ENCODE results near the gene MASP2. TPM values are rescaled to one million over a fixed set of nuclear protein-coding genes. Genes with fewer than 3 reads are reported as not detected.

MASP2 gene
- total and polyA plus RNA-seq, 9 of the 15 experiments (the other 6 are each of a cell fraction or from before 2014, with no cell fraction given): 0.01 to 0.23 (median 0.06) TPM; not detected in 3

GRCh38 chr1:10979483-10979920 lies 67.5 kb downstream of the MASP2 start (continued):
- TF ChIP-seq NKRF (IDR thresholded peaks at IDR 0.05; ENCODE audit: borderline replicate concordance) (no peak), KLF13 (tag; IDR thresholded peaks at IDR 0.05; ENCODE audit: borderline replicate concordance, low read depth) (no peak), STAT5B (CRISPR knock-in tag; IDR thresholded peaks at IDR 0.05) (no peak), GATAD2B (IDR thresholded peaks at IDR 0.05; ENCODE audit: borderline replicate concordance) (no peak), RAD51 (IDR thresholded peaks at IDR 0.05; ENCODE audit: borderline replicate concordance, low read depth) (no peak)

- ChIA-PET POLR2A (interaction anchor here (1.2 to 1.4 kb wide), 2 partner anchors 11 to 15 kb away, joined by 4 read pairs; no protein-coding TSS in a partner anchor), CTCF (ENCODE audit: low intra/inter-chr PET ratio) (no interaction called here)
- no peaks in the 10 kb centered on the region for H3K9me3 ChIP-seq (replicated peaks; ENCODE audit: control insufficient read depth, insufficient read depth, low read depth, low read length)
- no peaks in the 10 kb centered on the region for H3K9me1 ChIP-seq (ENCODE audit: control insufficient read depth, insufficient read depth, low read length)
- H3K9ac ChIP-seq (ENCODE audit: insufficient read depth in 1 of 2, low read depth in 2 of 2, low read length in 2 of 2): no peak overlapping the region
- in situ Hi-C loops (cut with MboI): no loop called here
- FAIRE-seq: no peak
- intact Hi-C loops (cut with micrococcal nuclease): no loop called here
- H3K27ac ChIP-seq (ENCODE audit: extremely low read depth, low read depth, low read length): no peak overlapping the region
- ATAC-seq: no peak
- peaks cover 63 to 87% of the 10 kb centered on the region in 2 experiments for H3K27me3 ChIP-seq (ENCODE audit: control insufficient read depth in 2 of 2, insufficient read depth in 2 of 2, low read length in 2 of 2)
- H3K4me2 ChIP-seq (ENCODE audit: insufficient read depth, low read length): no peak overlapping the region
- H4K20me1 ChIP-seq (replicated peaks; ENCODE audit: control insufficient read depth, insufficient read depth, low read length): no peaks in the 10 kb centered on the region; the same call in 1 of the 2 replicates
- DNase-seq (ENCODE audit: extremely low read depth in 1 of 4, low spot score in 3 of 4): no peak
- H2AFZ ChIP-seq (ENCODE audit: low read depth, low read length): no peak overlapping the region
- TF ChIP-seq GABPA (tag; conservative IDR thresholded peaks at IDR 0.05; ENCODE audit: low read depth) (no peak), PRDM10 (IDR thresholded peaks at IDR 0.05; ENCODE audit: partially characterized antibody) (peak; percentile 85)
- no TSS peak for BruUV-seq (replicated peaks)
- peaks cover 0 to 8% of the 10 kb centered on the region in 2 experiments; a peak in 1 of 5 replicates for H3K4me1 ChIP-seq (replicated peaks in 1 of 2; ENCODE audit: control insufficient read depth in 2 of 2, insufficient read depth in 2 of 2, low read length in 2 of 2)
- no peaks in the 10 kb centered on the region for H3K36me3 ChIP-seq (ENCODE audit: control insufficient read depth, insufficient read depth, low read length)
- 2% methylated on average over 4 of the region's 4 CpGs for WGBS (ENCODE audit: insufficient coverage, low coverage, missing lambda C conversion rate)
- no peaks in the 10 kb centered on the region for H3K79me2 ChIP-seq (ENCODE audit: control insufficient read depth, insufficient read depth, low read length)
- H3K4me3 ChIP-seq: no peak overlapping the region
Observed at GRCh38 chr1:10978719-10979118, 68.3 kb downstream of the MASP2 start.
